ENCODE measurements around the gene HDGFL2. TPM values are rescaled to one million over a fixed set of nuclear protein-coding genes. Genes with fewer than 3 reads are reported as not detected.

Gene HDGFL2
- total RNA-seq, 1 experiment from 2014 or later, result 75.2 TPM

DNA sequence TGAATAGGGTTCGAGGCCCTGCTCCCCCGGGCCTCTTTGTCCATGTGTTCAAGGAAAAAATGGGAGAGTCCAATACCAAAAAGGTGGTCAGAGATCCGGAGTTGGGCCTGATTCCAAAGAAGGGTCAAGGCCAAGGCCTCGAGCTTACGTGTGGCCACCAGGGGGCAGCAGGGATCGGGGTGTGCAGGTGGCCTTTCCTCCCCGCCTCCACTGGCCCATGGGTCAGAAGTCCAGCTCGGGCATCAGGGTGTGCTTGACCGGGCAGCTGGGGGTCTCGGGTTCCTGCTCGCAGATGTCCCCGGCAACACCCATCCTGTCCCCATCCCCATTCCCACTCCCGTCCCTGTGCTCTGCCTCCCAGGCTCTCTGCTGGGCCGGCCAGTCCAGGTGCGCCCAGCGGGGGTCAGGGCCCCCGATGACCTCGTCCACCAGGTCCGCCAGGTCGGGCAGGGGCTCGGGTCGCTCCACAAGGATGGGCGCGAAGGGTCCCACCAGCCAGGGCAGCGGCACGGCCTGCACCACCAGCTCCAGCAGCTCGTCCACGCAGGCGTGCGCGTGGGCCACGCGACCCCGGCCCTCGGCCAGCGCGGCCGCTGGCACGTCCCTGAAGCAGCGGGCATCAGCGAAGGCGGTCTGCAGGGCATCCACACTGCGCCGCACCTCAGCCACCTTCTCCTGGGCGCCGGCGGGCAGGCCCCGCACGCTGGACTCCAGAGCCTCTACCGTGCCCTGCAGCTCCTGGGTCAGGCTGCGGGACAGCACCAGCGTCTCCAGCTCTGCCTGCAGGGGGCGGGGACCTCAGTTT is 51.4 kb downstream of the HDGFL2 start:
- Histone ChIP-seq H3K79me2 (ENCODE audit: insufficient read depth, low read length) (no peaks in the 10 kb centered on the region), H2AFZ (ENCODE audit: low read depth, low read length, poor library complexity, severe bottlenecking) (no peak overlapping the region), H3K27ac (ENCODE audit: low read depth, low read length) (no peak overlapping the region), H4K20me1 (ENCODE audit: insufficient read depth) (no peaks in the 10 kb centered on the region), H3K9me3 (ENCODE audit: control insufficient read depth in 1 of 2, insufficient read depth in 1 of 2, low read depth in 1 of 2, low read length in 2 of 2) (no peaks in the 10 kb centered on the region), H3K9me2 (ENCODE audit: insufficient read depth) (no peaks in the 10 kb centered on the region), H3K27me3 (ENCODE audit: insufficient read depth, low read length) (no peaks in the 10 kb centered on the region), H3K4me1 (ENCODE audit: control insufficient read depth in 1 of 2, insufficient read depth in 2 of 2, low read length in 2 of 2) (peaks cover 0 to 7% of the 10 kb centered on the region in 2 experiments; a peak in 1 of 4 replicates), H3K4me2 (ENCODE audit: low read length) (no peak overlapping the region), H3K36me3 (ENCODE audit: control insufficient read depth in 1 of 2, insufficient read depth in 2 of 2, low read length in 2 of 2) (no peaks in the 10 kb centered on the region), H3K9ac (ENCODE audit: low read length) (no peak overlapping the region), H3K4me3 (replicated peaks in 1 of 2; ENCODE audit: low read depth in 1 of 2, low read length in 2 of 2) (no peak overlapping the region)
- no TSS peak for BruUV-seq (replicated peaks)
- intact Hi-C loops (cut with micrococcal nuclease), result loop anchor here (2.0 to 10.0 kb wide), 2 partner anchors 113 to 259 kb away; no protein-coding TSS in a partner anchor
- CTCF ChIA-PET, result interaction anchor here (0.8 to 4.9 kb wide), 19 partner anchors 8 to 286 kb away, joined by 3 to 76 read pairs (median 3); partner anchors contain the start of genes CHAF1A, FEM1A, HDGFL2 and PLIN5
- ATAC-seq (peak; percentile 66), DNase-seq (ENCODE audit: low read depth, low spot score) (peak; percentile 29)
- TF ChIP-seq TCF7L2 (IDR thresholded peaks at IDR 0.05; ENCODE audit: borderline replicate concordance, extremely low read depth, insufficient read depth, insufficient read length) (no peak), SP1 (IDR thresholded peaks at IDR 0.05; ENCODE audit: low read depth) (no peak), EZH2phosphoT487 (IDR thresholded peaks at IDR 0.05; ENCODE audit: borderline replicate concordance) (no peak), ZNF274 (IDR thresholded peaks at IDR 0.05; ENCODE audit: low read depth, low read length) (no peak), YY1 (IDR thresholded peaks at IDR 0.05; ENCODE audit: extremely low read depth, insufficient replicate concordance, low read depth, low read length) (peak; percentile 31), EZH2 (IDR thresholded peaks at IDR 0.05) (no peak), CEBPB (IDR thresholded peaks at IDR 0.05; ENCODE audit: low read depth) (no peak), RAD21 (IDR thresholded peaks at IDR 0.05; ENCODE audit: low read depth) (peak; percentile 72), POLR2AphosphoS5 (IDR thresholded peaks at IDR 0.05; ENCODE audit: low read depth, low read length) (no peak), FOSL1 (IDR thresholded peaks at IDR 0.05; ENCODE audit: low read depth) (no peak), SRF (IDR thresholded peaks at IDR 0.05; ENCODE audit: low read depth) (no peak)
- TF ChIP-seq, protein P1, sequence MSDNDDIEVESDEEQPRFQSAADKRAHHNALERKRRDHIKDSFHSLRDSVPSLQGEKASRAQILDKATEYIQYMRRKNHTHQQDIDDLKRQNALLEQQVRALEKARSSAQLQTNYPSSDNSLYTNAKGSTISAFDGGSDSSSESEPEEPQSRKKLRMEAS (IDR thresholded peaks at IDR 0.05), result no peak
- TF ChIP-seq, protein P2, sequence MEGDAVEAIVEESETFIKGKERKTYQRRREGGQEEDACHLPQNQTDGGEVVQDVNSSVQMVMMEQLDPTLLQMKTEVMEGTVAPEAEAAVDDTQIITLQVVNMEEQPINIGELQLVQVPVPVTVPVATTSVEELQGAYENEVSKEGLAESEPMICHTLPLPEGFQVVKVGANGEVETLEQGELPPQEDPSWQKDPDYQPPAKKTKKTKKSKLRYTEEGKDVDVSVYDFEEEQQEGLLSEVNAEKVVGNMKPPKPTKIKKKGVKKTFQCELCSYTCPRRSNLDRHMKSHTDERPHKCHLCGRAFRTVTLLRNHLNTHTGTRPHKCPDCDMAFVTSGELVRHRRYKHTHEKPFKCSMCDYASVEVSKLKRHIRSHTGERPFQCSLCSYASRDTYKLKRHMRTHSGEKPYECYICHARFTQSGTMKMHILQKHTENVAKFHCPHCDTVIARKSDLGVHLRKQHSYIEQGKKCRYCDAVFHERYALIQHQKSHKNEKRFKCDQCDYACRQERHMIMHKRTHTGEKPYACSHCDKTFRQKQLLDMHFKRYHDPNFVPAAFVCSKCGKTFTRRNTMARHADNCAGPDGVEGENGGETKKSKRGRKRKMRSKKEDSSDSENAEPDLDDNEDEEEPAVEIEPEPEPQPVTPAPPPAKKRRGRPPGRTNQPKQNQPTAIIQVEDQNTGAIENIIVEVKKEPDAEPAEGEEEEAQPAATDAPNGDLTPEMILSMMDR (IDR thresholded peaks at IDR 0.05 in 2 of 3, conservative IDR thresholded peaks at IDR 0.05 in 1 of 3; ENCODE audit: borderline replicate concordance in 1 of 3, insufficient read depth in 1 of 3, low read depth in 2 of 3, low read length in 2 of 3), result peak; percentile 75 to 92 (median 86); a peak in 5 of 6 replicates
- TF ChIP-seq, protein P3, sequence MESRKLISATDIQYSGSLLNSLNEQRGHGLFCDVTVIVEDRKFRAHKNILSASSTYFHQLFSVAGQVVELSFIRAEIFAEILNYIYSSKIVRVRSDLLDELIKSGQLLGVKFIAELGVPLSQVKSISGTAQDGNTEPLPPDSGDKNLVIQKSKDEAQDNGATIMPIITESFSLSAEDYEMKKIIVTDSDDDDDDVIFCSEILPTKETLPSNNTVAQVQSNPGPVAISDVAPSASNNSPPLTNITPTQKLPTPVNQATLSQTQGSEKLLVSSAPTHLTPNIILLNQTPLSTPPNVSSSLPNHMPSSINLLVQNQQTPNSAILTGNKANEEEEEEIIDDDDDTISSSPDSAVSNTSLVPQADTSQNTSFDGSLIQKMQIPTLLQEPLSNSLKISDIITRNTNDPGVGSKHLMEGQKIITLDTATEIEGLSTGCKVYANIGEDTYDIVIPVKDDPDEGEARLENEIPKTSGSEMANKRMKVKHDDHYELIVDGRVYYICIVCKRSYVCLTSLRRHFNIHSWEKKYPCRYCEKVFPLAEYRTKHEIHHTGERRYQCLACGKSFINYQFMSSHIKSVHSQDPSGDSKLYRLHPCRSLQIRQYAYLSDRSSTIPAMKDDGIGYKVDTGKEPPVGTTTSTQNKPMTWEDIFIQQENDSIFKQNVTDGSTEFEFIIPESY (IDR thresholded peaks at IDR 0.05; ENCODE audit: extremely low read depth, insufficient replicate concordance, low read length), result no peak
- POLR2A ChIA-PET, result interaction anchor here (0.7 to 1.7 kb wide), 2 partner anchors 11 to 286 kb away, joined by 3 to 7 read pairs; partner anchors contain the start of gene PLIN5
- RAD21 ChIA-PET (ENCODE audit: low non-redundant PET in 1 of 2, low total read pairs in 2 of 2, uncharacterized antibody in 2 of 2, unreplicated experiment in 2 of 2), result interaction anchor here in 1 of 2 experiments (1.0 kb wide), 1 partner anchor 11 kb away, joined by 3 read pairs; the partner anchor contains the start of gene PLIN5
